Activated CD4-positive, CD25-positive, alpha-beta regulatory T cell treated with anti-CD3 and anti-CD28 coated beads, Interleukin-2, amount 50 U/mL, for 24 hours (primary cell): Measurements from ENCODE around the gene FNDC3B.

Experiments used
- ATAC-seq, 2 donors: fragments of 150-1000 bp; cut with Tn5 transposase; one replicate each; pipeline ENCODE4 v1.10.0; 2021; ENCODE audit warnings: mild to moderate bottlenecking in 1 of 2, moderate library complexity in 1 of 2

The FNDC3B gene

GRCh38 chr3:172296248-172296974 lies 257.0 kb downstream of the FNDC3B start:
- ATAC-seq, result no peak

- no peak for ATAC-seq
Measured at GRCh38 chr3:172296975-172297332, 257.6 kb downstream of the FNDC3B start.

GRCh38 chr3:172298247-172298646 lies 258.9 kb downstream of the FNDC3B start:
- ATAC-seq, result no peak

GRCh38 chr3:172300187-172300586 lies 260.8 kb downstream of the FNDC3B start:
- no peak for ATAC-seq

- ATAC-seq, result no peak
Measured at GRCh38 chr3:172300862-172301261, 261.5 kb downstream of the FNDC3B start.

GRCh38 chr3:172302203-172302602 lies 262.8 kb downstream of the FNDC3B start:
- ATAC-seq, result no peak

GRCh38 chr3:172303181-172303580 lies 263.8 kb downstream of the FNDC3B start:
- no peak for ATAC-seq

- no peak for ATAC-seq
Measured at GRCh38 chr3:172303941-172304558, 264.7 kb downstream of the FNDC3B start.

- ATAC-seq, result no peak
Measured at GRCh38 chr3:172305552-172305951, 266.2 kb downstream of the FNDC3B start.

GRCh38 chr3:172305974-172306373 lies 266.6 kb downstream of the FNDC3B start:
- ATAC-seq, result no peak

GRCh38 chr3:172307141-172307560 lies 267.8 kb downstream of the FNDC3B start:
- no peak for ATAC-seq

- ATAC-seq, result no peak
Measured at GRCh38 chr3:172309059-172309458, 269.7 kb downstream of the FNDC3B start.

GRCh38 chr3:172309741-172310427 lies 270.5 kb downstream of the FNDC3B start:
- ATAC-seq, result no peak

GRCh38 chr3:172310428-172310760 lies 271.0 kb downstream of the FNDC3B start:
- ATAC-seq, result no peak

- no peak for ATAC-seq
Measured at GRCh38 chr3:172311217-172311616, 271.8 kb downstream of the FNDC3B start.

- no peak for ATAC-seq
Measured at GRCh38 chr3:172312001-172312400, 272.6 kb downstream of the FNDC3B start.

GRCh38 chr3:172312711-172313110 lies 273.3 kb downstream of the FNDC3B start:
- no peak for ATAC-seq

- no peak for ATAC-seq
Measured at GRCh38 chr3:172313671-172314070, 274.3 kb downstream of the FNDC3B start.

- ATAC-seq, result no peak
Measured at GRCh38 chr3:172314591-172315160, 275.3 kb downstream of the FNDC3B start.

GRCh38 chr3:172315401-172316091 lies 276.2 kb downstream of the FNDC3B start:
- no peak for ATAC-seq

- no peak for ATAC-seq
Measured at GRCh38 chr3:172316758-172317157, 277.4 kb downstream of the FNDC3B start.

- ATAC-seq, result no peak
Measured at GRCh38 chr3:172317481-172317880, 278.1 kb downstream of the FNDC3B start.

GRCh38 chr3:172317984-172318383 lies 278.6 kb downstream of the FNDC3B start:
- no peak for ATAC-seq
